ENCODE data around the gene GALNS.
"Not testable (repeated sequence)": the region's sequence is repeated elsewhere in the genome, so short reads cannot be mapped to it uniquely, and the experiment has no call there.

Gene GALNS

GRCh38 chr16:88839026-88839529 is 17.7 kb downstream of the GALNS start:
- no peak for FAIRE-seq
- no peak for DNase-seq (ENCODE audit: low spot score)

GRCh38 chr16:88838566-88838965 is 18.2 kb downstream of the GALNS start:
- no peak for DNase-seq (ENCODE audit: low spot score)
- FAIRE-seq = no peak

- DNase-seq (ENCODE audit: low spot score) = no peak
- FAIRE-seq = no peak
Observed at GRCh38 chr16:88837806-88838205, 18.9 kb downstream of the GALNS start.

- no peak for DNase-seq (ENCODE audit: low spot score)
- FAIRE-seq = no peak
Observed at GRCh38 chr16:88836791-88837190, 20.0 kb downstream of the GALNS start.

GRCh38 chr16:88835818-88836217 is 20.9 kb downstream of the GALNS start:
- DNase-seq (ENCODE audit: low spot score) = no peak
- no peak for FAIRE-seq

GRCh38 chr16:88835383-88835782 is 21.4 kb downstream of the GALNS start:
- FAIRE-seq (no peak), DNase-seq (ENCODE audit: low spot score) (no peak)

GRCh38 chr16:88834670-88835069 is 22.1 kb downstream of the GALNS start:
- DNase-seq (ENCODE audit: low spot score) = no peak
- no peak for FAIRE-seq

- DNase-seq (ENCODE audit: low spot score) = no peak
- no peak for FAIRE-seq
Observed at GRCh38 chr16:88833086-88833485, 23.7 kb downstream of the GALNS start.

- no peak for DNase-seq (ENCODE audit: low spot score)
- FAIRE-seq = no peak
Observed at GRCh38 chr16:88831838-88832237, 24.9 kb downstream of the GALNS start.

GRCh38 chr16:88830783-88831182 is 26.0 kb downstream of the GALNS start:
- DNase-seq (ENCODE audit: low spot score) (no peak), FAIRE-seq (no peak)

- FAIRE-seq (no peak), DNase-seq (ENCODE audit: low spot score) (no peak)
Observed at GRCh38 chr16:88830258-88830657, 26.5 kb downstream of the GALNS start.

- DNase-seq (ENCODE audit: low spot score) (no peak), FAIRE-seq (no peak)
Observed at GRCh38 chr16:88828711-88829110, 28.0 kb downstream of the GALNS start.

- no peak for DNase-seq (ENCODE audit: low spot score)
- no peak for FAIRE-seq
Observed at GRCh38 chr16:88827727-88828126, 29.0 kb downstream of the GALNS start.

- no peak for DNase-seq (ENCODE audit: low spot score)
- no peak for FAIRE-seq
Observed at GRCh38 chr16:88826070-88826840, 30.5 kb downstream of the GALNS start.

- no peak for DNase-seq (ENCODE audit: low spot score)
- FAIRE-seq = no peak
Observed at GRCh38 chr16:88825146-88825545, 31.6 kb downstream of the GALNS start.

- FAIRE-seq = no peak
- no peak for DNase-seq (ENCODE audit: low spot score)
Observed at GRCh38 chr16:88824256-88825077, 32.3 kb downstream of the GALNS start.

- not testable (repeated sequence) for DNase-seq (ENCODE audit: low spot score); FAIRE-seq
Observed at GRCh38 chr16:88823646-88824045, 33.1 kb downstream of the GALNS start.

- no peak for FAIRE-seq
Observed at GRCh38 chr16:88822281-88823040, 34.3 kb downstream of the GALNS start.

GRCh38 chr16:88821168-88821850 is 35.4 kb downstream of the GALNS start:
- DNase-seq (ENCODE audit: low spot score) = no peak
- FAIRE-seq = no peak

More at GRCh38 chr16:88822281-88823040, 34.3 kb downstream of the GALNS start:
- DNase-seq (ENCODE audit: low spot score) = no peak

- no peak for FAIRE-seq
- no peak for DNase-seq (ENCODE audit: low spot score)
Observed at GRCh38 chr16:88820385-88821025, 36.2 kb downstream of the GALNS start.

GRCh38 chr16:88819126-88819525 is 37.6 kb downstream of the GALNS start:
- no peak for DNase-seq (ENCODE audit: low spot score)
- FAIRE-seq = no peak

Data from RCC 7860 (cell line).